HG02840 (cell line): ENCODE data around the gene CCDC80.

ENCODE experiments used
- ATAC-seq: cut with Tn5 transposase; IDR thresholded peaks from one replicate; pipeline ENCODE4 v1.9.1; 2021; ENCODE audit warnings: mild to moderate bottlenecking, moderate library complexity, moderate number of reproducible peaks; ENCODE audit not compliant: unreplicated experiment, low FRiP score

Gene CCDC80

GRCh38 chr3:112634786-112635541 lies 6.0 kb downstream of the CCDC80 start:
- no peak for ATAC-seq

- ATAC-seq = no peak
These were observed 7.2 kb downstream of the CCDC80 start for GRCh38 chr3:112633757-112634156.

GRCh38 chr3:112633191-112633590 lies 7.8 kb downstream of the CCDC80 start:
- no peak for ATAC-seq

- no peak for ATAC-seq
These were observed 8.3 kb downstream of the CCDC80 start for GRCh38 chr3:112632596-112632995.

- no peak for ATAC-seq
These were observed 9.7 kb downstream of the CCDC80 start for GRCh38 chr3:112631257-112631656.

GRCh38 chr3:112629425-112629824 lies 11.5 kb downstream of the CCDC80 start:
- ATAC-seq = no peak

GRCh38 chr3:112627919-112628466 lies 12.9 kb downstream of the CCDC80 start:
- no peak for ATAC-seq

GRCh38 chr3:112627419-112627818 lies 13.5 kb downstream of the CCDC80 start:
- no peak for ATAC-seq

- ATAC-seq = no peak
These were observed 17.2 kb downstream of the CCDC80 start for GRCh38 chr3:112623717-112624116.

GRCh38 chr3:112623213-112623612 lies 17.7 kb downstream of the CCDC80 start:
- ATAC-seq = no peak

GRCh38 chr3:112619295-112619694 lies 21.6 kb downstream of the CCDC80 start:
- peak; percentile 71 for ATAC-seq

GRCh38 chr3:112617285-112617684 lies 23.7 kb downstream of the CCDC80 start:
- no peak for ATAC-seq

GRCh38 chr3:112615989-112616731 lies 24.8 kb downstream of the CCDC80 start:
- ATAC-seq = no peak

- ATAC-seq = no peak
These were observed 29.0 kb downstream of the CCDC80 start for GRCh38 chr3:112611752-112612515.

GRCh38 chr3:112610121-112610520 lies 30.8 kb downstream of the CCDC80 start:
- ATAC-seq = no peak

GRCh38 chr3:112607863-112608262 lies 33.1 kb downstream of the CCDC80 start:
- ATAC-seq = no peak

- ATAC-seq = no peak
These were observed 34.8 kb downstream of the CCDC80 start for GRCh38 chr3:112606098-112606497.

- ATAC-seq = no peak
These were observed 35.7 kb downstream of the CCDC80 start for GRCh38 chr3:112605285-112605684.

GRCh38 chr3:112604536-112604935 lies 36.4 kb downstream of the CCDC80 start:
- ATAC-seq = no peak

- ATAC-seq = peak; percentile 69
These were observed 38.6 kb downstream of the CCDC80 start for GRCh38 chr3:112602217-112602838.
